Esophagus muscularis mucosa (tissue), 4 donors: ENCODE results near the gene PRKD1.

Source experiments
- CTCF ChIP-seq, 3 experiments: fragments of 200-600 bp in 2 of 3; fragments of 450-650 bp in 1 of 3; sonication (generic) in 2 of 3; IDR thresholded peaks; one replicate each; pipeline ENCODE4 v1.5.1; 2017 to 2019; ENCODE audit warnings: antibody characterized with exemption in 3 of 3, mild to moderate bottlenecking in 2 of 3, moderate library complexity in 1 of 3
- EP300 ChIP-seq: sonication (generic); formaldehyde crosslinking; IDR thresholded peaks from one replicate; pipeline ENCODE4 v1.6.1; 2017; ENCODE audit warnings: antibody characterized with exemption
- POLR2A ChIP-seq: fragments of 450-650 bp; IDR thresholded peaks from one replicate; pipeline ENCODE4 v1.6.1; 2017; ENCODE audit warnings: antibody characterized with exemption, moderate library complexity, mild to moderate bottlenecking, low read depth
- POLR2AphosphoS5 ChIP-seq, 2 donors: sonication (generic); formaldehyde crosslinking; IDR thresholded peaks; one replicate each; pipeline ENCODE4 v1.6.1; 2017; ENCODE audit warnings: antibody characterized with exemption in 2 of 2

- TF ChIP-seq POLR2A (no peak), CTCF (IDR thresholded peaks at IDR 0.05) (no peak), EP300 (no peak), POLR2AphosphoS5 (IDR thresholded peaks at IDR 0.05) (no peak)
Measured at GRCh38 chr14:29709490-29709889, 218.2 kb downstream of the PRKD1 start.
